ENCODE measurements around the gene DTNA. TPM values are rescaled to one million over a fixed set of nuclear protein-coding genes. Genes with fewer than 3 reads are reported as not detected.

DTNA gene
- total RNA-seq, 1 experiment from 2014 or later = 7.8 TPM

- intact Hi-C loops (cut with micrococcal nuclease) = no loop called here
- H3K27me3 ChIP-seq (ENCODE audit: low read length) = no peaks in the 10 kb centered on the region
- no peaks in the 10 kb centered on the region for H4K20me1 ChIP-seq (ENCODE audit: low read length)
- POLR2A ChIA-PET (ENCODE audit: unreplicated experiment) = no interaction called here
- no peaks in the 10 kb centered on the region for H3F3A ChIP-seq (ENCODE audit: low read length, unreplicated experiment)
- H3K9ac ChIP-seq (ENCODE audit: low read length) = no peak overlapping the region
- BruUV-seq (replicated peaks) = no TSS peak
- no peaks in the 10 kb centered on the region for H3K9me2 ChIP-seq (replicated peaks; ENCODE audit: low read length)
- no peaks in the 10 kb centered on the region for H3K9me3 ChIP-seq (ENCODE audit: low read length)
- H3K36me3 ChIP-seq (ENCODE audit: low read depth, low read length) = no peaks in the 10 kb centered on the region
- peaks cover 14% of the 10 kb centered on the region for H3K4me1 ChIP-seq (ENCODE audit: insufficient read depth, low read length)
- DNase-seq (no peak), ATAC-seq (no peak)
- no peak overlapping the region for H2AFZ ChIP-seq (ENCODE audit: low read length)
- CTCF ChIA-PET = interaction anchor here (1.2 kb wide), 1 partner anchor 18 kb away, joined by 7 read pairs; no protein-coding TSS in a partner anchor
- no peak for TF ChIP-seq EZH2 (IDR thresholded peaks at IDR 0.05; ENCODE audit: low read length, unreplicated experiment)
- no peak for TF ChIP-seq CTCF (conservative IDR thresholded peaks at IDR 0.05; ENCODE audit: low read depth, low read length)
- no peak for TF ChIP-seq EZH2phosphoT487 (IDR thresholded peaks at IDR 0.05; ENCODE audit: borderline replicate concordance, low read length)
- H3K27ac ChIP-seq (ENCODE audit: low read length) = peak overlapping the region; percentile 47; the same call in 1 of the 2 replicates
- H3K4me2 ChIP-seq (ENCODE audit: low read length) = no peak overlapping the region
- no peaks in the 10 kb centered on the region for H3K79me2 ChIP-seq (ENCODE audit: low read length)
- no peak overlapping the region for H3K4me3 ChIP-seq (ENCODE audit: low read length)
Measured at GRCh38 chr18:34806527-34806926, 96.4 kb downstream of the DTNA start.

GRCh38 chr18:34807106-34807796 is 97.2 kb downstream of the DTNA start:
- Histone ChIP-seq H3K36me3 (ENCODE audit: low read depth, low read length) (no peaks in the 10 kb centered on the region), H4K20me1 (ENCODE audit: low read length) (no peaks in the 10 kb centered on the region), H3K4me2 (ENCODE audit: low read length) (peak overlapping the region; percentile 34; the same call in 1 of the 2 replicates), H3K27ac (ENCODE audit: low read length) (peak overlapping the region; percentile 47), H3K9me3 (ENCODE audit: low read length) (no peaks in the 10 kb centered on the region), H3K4me1 (ENCODE audit: insufficient read depth, low read length) (peaks cover 14% of the 10 kb centered on the region), H3K9ac (ENCODE audit: low read length) (no peak overlapping the region), H2AFZ (ENCODE audit: low read length) (no peak overlapping the region), H3F3A (ENCODE audit: low read length, unreplicated experiment) (no peaks in the 10 kb centered on the region), H3K79me2 (ENCODE audit: low read length) (no peaks in the 10 kb centered on the region), H3K27me3 (ENCODE audit: low read length) (no peaks in the 10 kb centered on the region), H3K4me3 (ENCODE audit: low read length) (no peak overlapping the region), H3K9me2 (replicated peaks; ENCODE audit: low read length) (no peaks in the 10 kb centered on the region)
- TF ChIP-seq EZH2phosphoT487 (IDR thresholded peaks at IDR 0.05; ENCODE audit: borderline replicate concordance, low read length) (no peak), EZH2 (IDR thresholded peaks at IDR 0.05; ENCODE audit: low read length, unreplicated experiment) (no peak), CTCF (conservative IDR thresholded peaks at IDR 0.05; ENCODE audit: low read depth, low read length) (no peak)
- POLR2A ChIA-PET (ENCODE audit: unreplicated experiment) = no interaction called here
- DNase-seq (peak; percentile 73), ATAC-seq (peak; percentile 96)
- intact Hi-C loops (cut with micrococcal nuclease) = loop anchor here (1.0 kb wide), 1 partner anchor 53 kb away; no protein-coding TSS in a partner anchor
- CTCF ChIA-PET = interaction anchor here (1.0 to 1.2 kb wide), 2 partner anchors 19 to 146 kb away, joined by 4 to 7 read pairs; no protein-coding TSS in a partner anchor
- BruUV-seq (replicated peaks) = no TSS peak

- Histone ChIP-seq H3K27me3 (ENCODE audit: low read length) (no peaks in the 10 kb centered on the region), H3K4me1 (ENCODE audit: insufficient read depth, low read length) (peaks cover 14% of the 10 kb centered on the region), H3K9me3 (ENCODE audit: low read length) (no peaks in the 10 kb centered on the region), H3K4me2 (ENCODE audit: low read length) (no peak overlapping the region), H3F3A (ENCODE audit: low read length, unreplicated experiment) (no peaks in the 10 kb centered on the region), H4K20me1 (ENCODE audit: low read length) (no peaks in the 10 kb centered on the region), H3K36me3 (ENCODE audit: low read depth, low read length) (no peaks in the 10 kb centered on the region), H2AFZ (ENCODE audit: low read length) (no peak overlapping the region), H3K79me2 (ENCODE audit: low read length) (no peaks in the 10 kb centered on the region), H3K9me2 (replicated peaks; ENCODE audit: low read length) (no peaks in the 10 kb centered on the region), H3K27ac (ENCODE audit: low read length) (no peak overlapping the region), H3K9ac (ENCODE audit: low read length) (no peak overlapping the region), H3K4me3 (ENCODE audit: low read length) (no peak overlapping the region)
- ChIA-PET CTCF (no interaction called here), POLR2A (ENCODE audit: unreplicated experiment) (no interaction called here)
- DNase-seq (no peak), ATAC-seq (no peak)
- no peak for TF ChIP-seq EZH2 (IDR thresholded peaks at IDR 0.05; ENCODE audit: low read length, unreplicated experiment)
- no peak for TF ChIP-seq EZH2phosphoT487 (IDR thresholded peaks at IDR 0.05; ENCODE audit: borderline replicate concordance, low read length)
- no peak for TF ChIP-seq CTCF (conservative IDR thresholded peaks at IDR 0.05; ENCODE audit: low read depth, low read length)
- BruUV-seq (replicated peaks) = no TSS peak
- intact Hi-C loops (cut with micrococcal nuclease) = no loop called here
Measured at GRCh38 chr18:34808389-34808788, 98.3 kb downstream of the DTNA start.

All from PC-3 (cell line).